ENCODE measurements around the gene NTRK2.
A peak's percentile ranks its signal among the peaks of the same experiment; 100 is the strongest.

The NTRK2 gene

DNA sequence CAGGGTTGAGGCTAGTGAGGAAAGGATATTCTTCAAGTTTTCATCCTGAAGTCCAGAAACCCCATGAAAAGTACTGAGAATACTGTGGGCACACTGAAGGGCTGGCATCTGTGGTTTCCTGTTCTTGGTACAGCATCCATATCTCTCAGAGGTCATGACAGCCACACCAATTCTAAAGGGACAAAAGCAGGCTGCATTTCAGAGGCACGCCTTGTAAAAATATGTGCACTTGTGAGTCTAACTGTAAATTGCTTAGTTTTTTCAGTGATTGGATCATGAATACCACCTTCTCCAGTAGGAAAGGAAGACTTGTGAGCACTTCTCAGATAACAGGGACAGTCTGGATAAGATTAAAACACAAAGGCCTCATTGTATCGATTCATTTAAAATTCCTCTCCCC is 230.9 kb downstream of the NTRK2 start:
- DNase-seq = no peak

DNA sequence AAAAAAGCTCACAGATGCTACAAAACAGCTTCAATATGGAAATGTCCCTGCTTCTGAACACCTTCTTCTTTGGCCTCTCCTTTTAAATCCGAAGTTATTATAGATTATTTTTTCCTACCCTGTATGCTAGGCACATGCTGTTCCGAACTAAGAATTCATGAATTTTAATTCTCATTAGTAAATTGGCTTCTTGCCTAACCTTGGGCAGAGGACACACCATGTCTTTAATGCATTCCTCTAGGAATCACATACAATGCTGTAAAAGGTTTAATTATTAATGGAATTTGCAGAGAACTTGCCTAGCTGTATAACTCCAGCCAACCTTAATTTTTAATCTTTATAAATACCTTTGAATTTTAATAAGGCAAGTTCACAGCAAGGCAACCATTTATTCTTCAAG is 234.4 kb downstream of the NTRK2 start:
- DNase-seq = no peak

DNA sequence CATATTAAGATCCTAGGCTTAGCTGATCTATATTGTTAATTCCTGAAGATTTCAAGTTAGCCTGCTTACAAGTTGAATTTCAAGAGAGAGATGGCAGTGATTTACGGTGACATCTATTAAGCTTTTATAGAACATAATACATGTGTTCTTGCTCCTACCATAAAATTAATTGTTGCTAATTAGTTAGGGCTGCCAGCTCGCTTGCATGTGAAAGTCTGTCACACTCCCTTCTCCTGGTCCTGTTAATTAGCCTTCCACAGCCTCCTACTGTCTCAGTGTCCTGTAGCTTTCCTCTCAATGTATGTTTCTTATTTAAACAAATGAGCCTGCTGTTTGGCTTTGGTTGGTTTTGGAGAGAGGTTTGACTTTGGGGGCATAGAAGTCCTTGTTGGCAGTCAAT is 247.2 kb downstream of the NTRK2 start:
- no peak for DNase-seq

DNA sequence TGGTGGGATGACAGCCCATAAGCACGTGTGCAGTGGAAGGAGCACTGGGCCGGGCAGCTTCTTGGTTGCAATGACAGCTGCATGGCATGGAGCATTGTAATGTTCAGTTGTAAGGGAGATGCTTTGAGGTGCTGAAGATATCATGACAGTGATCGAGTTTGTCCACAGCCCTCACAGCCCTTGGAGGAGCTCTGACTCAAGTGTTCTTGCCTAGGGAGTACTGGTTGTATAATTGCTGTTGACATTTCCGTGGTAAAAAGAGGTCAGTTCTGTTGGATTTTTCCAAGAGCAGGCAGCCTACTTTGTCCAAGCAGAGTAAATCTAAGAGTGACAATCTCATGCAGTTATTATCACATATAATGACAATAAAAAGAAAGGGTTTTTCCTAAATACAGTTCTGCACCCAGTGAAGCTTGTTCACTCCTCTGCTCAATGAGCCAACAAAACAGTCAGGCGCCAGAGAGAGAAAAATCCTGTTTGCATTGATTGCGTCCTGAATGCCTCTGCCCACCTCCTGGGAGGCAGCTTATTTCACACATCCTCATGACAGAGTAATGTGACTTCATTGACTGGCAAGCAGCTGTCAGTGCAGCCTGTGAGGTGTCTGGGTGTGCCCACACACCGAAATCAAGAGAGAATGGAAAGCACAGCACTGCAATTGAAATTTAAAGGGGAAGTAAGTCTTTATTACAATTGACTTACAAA is 248.0 kb downstream of the NTRK2 start:
- DNase-seq = peak; percentile 69

DNA sequence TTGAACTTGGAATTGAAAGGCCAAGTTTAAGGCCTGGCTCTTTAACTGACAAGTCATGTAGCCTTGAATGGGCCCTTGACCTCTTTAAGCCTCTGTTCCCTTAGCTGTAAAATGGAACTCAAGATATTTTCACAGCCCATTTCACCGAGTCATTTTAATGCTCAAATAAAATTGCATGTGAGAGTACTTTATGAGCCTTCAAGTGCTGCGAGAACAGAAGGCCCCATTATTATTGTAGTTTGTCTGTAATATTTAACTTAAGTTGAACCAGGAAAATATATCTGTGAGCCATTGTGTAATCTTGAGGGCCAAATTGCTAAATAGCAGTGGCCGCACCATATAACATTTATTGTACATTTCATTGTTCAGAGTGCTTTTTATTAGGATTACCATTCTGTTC is 249.9 kb downstream of the NTRK2 start:
- no peak for DNase-seq

DNA sequence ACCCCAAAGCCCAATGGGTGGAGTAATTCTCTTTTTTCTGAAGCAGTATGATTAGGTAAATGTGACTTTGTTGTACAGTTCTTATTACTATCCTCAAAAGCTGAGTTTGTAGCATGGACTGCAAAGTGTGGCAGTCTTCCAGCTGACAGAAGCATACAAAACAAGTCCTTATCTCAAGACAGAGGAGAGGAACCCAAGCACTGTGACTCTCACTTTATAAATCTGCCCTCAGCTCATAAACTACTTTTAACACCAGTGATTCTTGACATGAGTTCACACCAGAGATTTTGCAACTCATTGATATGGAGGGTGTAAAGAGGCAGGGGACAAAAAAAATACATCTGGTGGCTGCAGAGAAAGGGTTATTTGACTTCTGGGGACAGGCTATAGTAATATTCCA is 251.6 kb downstream of the NTRK2 start:
- no peak for DNase-seq

DNA sequence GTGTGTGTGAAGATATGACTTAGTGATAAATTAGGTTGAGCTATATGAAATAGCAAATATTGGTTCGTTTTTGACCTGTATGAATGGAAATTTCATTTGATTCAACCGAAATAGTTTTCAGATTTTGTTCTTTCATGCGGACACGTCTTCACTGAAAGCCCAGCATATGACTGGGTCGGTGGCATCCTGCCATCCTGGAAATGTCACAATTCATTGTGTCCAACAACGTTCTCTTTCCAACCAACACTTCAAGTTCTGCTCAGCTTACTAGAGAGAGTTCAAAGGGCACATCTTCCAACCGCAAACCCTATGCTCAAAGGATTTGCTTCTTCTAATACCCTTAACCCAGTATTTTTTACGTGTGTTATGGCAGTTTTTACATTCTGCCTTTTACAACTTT is 252.5 kb downstream of the NTRK2 start:
- DNase-seq = no peak

DNA sequence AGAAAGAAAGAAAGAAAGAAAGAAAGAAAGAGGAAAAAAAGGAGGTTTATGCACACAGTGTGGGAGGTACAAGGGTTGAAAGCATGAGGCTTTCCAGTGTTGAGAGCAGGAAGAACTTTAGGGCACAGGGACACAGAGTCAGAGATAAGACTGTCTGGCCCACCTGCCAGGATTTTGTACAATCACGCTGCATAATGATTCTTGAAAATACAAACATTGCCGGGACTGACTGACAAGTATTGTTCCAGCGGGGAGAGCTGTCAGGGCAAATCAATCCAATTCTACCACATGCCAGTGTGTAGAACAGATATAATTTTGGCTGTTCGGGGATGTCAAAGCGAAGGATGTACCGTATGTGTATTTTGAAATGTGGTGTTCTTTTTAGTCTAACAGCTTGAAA is 254.7 kb downstream of the NTRK2 start:
- no peak for DNase-seq

DNA sequence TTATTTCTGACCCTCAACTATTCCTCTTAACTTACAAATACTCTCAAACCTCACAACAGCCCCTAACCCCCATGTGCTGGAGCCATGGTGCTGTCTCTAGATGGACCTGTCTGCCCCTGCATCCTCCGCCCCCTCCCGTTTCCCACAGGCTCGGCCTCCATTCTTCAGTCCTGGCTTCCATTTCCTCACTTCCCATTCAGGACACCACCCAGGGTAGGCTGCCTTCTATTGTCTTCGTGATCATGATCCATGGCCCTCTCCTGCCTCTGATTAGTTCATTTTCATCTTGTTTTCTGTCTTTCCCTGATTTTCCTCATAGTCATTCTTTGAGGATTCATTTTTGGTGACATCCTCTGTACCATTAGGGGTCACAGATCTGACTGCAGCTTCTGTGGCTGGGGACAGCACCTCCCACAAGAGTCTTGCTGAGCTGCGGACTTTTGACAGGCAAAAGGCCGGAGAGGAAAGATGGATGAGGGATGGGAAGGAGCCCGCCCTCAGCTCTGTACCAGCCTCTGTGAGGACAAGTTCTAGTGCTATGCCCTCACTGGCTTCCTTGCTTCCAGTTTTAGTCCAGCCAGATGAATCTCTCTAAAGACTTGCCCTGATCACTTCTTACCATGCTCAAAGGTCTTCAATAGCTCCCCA is 255.8 kb downstream of the NTRK2 start:
- no peak for DNase-seq

DNA sequence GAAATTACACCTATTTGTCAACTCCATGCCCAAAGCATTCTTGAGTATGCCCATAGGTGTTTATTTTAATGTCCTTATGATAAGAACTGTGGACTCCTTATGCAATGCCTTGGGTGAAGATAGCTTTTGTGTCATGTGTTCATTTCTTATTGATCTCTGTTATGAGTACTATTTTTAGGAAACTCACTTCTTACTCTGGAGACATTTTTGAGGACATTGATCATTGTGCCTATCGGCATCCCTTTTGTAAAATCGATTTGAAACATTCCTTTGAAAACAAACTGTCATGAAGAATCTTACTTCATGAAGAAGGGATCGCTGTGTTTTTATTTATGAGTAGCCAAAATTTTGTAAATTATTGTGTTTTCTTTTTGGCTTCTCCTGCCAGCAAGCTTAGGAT is 257.3 kb downstream of the NTRK2 start:
- DNase-seq = no peak

DNA sequence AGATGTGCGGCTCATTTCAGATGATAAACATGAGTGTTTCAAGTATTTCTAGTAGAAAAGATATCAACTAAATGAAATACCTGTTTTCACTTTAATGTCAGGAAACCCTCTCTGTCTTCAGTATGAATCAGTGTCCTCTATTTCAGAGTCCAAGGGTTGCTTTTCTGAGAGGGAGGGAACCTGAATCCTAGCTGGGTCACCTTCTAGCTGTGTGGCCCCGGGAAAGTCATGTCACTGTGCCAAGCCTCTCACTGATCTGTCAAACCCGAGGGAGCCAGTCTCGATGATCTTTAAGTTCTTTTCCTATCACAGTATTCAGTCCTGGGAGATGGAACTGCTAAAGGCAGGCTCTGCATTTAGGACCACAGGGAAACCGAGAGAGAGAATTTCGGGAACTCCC is 258.9 kb downstream of the NTRK2 start:
- DNase-seq = no peak

DNA sequence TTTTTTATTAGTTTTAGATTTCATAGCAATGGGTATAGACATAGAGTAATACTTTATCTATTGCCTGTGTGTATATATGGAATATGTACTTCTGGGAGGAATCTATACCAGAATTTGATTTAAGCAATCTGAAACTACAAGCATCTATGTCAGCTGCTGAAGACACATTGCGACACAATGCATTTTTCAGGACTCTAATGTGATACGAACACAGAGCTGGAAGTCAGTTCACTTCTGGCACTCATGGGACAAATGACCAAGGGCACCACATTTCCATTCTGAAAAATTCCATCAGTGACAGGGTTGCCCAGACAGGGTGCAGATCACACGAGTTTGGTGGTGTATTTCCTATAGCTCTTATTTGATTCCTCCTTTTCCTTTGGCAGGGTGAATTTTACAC is 259.5 kb downstream of the NTRK2 start:
- no peak for DNase-seq

DNA sequence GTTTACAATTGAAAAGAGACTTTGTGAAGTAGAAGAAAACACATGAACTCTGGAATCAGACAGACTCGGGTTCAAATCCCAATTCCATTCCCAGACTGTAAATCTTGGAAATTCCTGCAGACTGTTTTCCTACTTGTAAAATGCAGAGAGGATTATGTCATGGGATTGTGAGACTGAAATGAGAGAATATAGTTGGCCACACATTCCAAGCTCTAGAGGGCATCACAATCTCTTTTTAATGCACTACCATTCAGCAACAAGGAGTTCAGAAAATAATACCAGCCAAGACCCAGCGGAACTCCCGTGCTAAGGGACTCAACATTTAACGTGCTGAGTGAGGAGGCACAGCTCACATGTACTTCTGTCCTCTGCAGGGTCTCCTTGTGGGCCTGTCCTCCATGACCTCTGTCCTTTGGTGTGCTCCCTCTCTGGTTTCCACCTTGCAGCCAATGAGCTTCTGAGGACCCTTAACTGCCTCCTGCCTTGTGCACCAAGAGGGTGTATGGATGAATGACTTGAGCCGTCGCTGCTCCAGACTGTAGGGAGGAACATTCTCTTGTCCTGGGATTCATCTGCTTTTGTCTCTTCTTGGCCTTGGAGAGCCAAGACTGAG is 263.5 kb downstream of the NTRK2 start:
- no peak for DNase-seq

DNA sequence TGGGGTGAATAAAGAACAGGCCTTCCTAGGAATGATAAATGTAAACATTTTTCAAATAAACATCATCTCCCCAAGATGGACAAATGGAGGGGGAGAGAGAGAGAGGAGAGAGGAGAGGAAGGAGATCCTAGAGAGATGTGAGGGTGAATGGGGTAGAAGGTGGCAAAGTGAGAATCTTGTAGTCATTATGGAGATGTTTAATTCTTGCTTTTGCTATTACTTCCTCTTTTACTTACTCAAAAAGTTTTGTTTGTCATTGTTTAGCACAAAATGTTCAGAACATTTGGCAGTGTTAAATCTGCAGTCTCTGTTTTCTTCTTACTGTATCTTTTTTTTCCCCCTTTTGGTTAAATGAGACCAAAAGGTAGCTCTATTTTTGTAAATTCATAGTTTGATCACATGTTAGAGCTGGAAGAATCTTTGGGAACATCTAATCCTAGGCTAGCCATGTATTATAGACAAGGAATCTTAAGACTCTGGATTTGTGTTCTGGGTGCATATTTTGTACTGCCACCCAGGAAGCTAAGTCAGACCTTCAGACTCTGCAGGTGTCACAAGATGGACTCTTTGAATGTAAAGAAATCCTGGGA is 266.1 kb downstream of the NTRK2 start:
- no peak for DNase-seq

DNA sequence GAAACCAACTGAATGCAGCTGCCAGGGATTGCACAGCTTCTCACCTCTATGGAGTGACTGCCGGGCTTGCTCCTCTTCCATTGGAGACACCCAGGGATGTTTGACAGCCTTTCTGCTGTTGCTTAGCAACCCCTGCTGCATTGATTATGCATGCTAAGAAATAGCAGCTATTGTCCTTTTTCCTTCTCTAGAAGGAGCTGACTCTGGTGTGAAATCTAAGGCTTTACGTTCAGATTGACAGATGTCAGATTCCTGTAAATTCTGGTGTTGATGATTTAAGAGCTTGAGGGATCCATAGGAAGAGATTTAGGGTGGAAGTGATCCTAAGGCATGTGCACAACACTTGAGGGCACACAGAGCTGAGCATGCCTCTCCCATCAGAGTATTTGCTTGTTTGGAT is 267.7 kb downstream of the NTRK2 start:
- DNase-seq = no peak

DNA sequence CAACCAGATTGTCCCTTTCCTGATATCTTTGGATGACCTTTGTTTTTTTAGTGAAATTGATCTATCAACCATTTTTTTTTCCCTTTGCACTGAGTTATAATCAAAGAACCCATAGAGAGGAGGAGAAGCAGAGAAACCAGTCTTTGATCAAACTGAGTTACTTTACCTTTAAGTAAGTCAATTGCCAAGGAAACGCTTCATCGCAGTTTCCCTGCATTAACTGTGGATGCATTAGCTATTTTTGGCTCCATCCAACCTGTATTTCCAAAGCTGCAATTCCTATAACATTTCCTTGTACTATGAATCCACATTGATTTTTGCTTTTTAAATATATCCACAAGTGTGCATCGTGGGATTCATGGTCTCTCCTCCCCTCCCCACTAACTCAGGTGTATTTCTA is 268.1 kb downstream of the NTRK2 start:
- DNase-seq = no peak

DNA sequence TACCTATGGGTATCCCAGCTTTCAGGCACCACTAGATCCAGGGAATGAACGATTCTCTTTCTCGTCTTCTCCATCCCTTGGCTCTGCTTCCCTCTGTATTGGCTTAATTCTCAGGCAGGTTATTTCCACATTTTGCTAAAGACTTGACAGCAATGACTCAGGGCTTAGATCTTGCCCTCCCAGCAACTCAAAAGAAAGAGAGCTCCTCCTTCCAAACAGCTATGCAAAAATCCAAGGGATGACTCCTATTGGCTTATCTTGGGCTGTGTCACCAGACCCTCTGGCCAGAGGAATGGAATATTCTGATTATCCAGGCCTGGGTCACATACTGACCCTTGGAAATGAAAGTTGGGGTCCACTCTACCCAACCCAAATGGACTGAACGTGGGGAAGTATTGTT is 270.2 kb downstream of the NTRK2 start:
- no peak for DNase-seq

DNA sequence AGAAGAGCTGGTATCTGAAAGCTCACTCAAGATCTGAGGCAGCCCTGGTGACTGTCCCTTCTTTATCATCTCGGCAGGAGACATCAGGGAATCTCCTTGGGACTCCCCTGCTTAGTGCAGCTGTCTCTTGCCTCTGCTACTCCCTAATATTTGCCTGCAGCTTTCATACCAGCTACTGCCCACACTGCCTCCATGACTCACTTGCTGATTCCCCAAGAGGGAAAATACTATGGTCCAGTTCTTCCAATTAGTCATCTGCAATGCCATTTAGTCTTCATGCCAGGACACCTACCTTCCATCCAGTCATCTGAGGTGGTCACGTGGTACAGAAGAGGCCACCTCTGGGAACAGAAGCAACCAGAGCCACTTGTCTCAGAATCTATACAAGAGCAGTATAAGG is 270.8 kb downstream of the NTRK2 start:
- DNase-seq = no peak

DNA sequence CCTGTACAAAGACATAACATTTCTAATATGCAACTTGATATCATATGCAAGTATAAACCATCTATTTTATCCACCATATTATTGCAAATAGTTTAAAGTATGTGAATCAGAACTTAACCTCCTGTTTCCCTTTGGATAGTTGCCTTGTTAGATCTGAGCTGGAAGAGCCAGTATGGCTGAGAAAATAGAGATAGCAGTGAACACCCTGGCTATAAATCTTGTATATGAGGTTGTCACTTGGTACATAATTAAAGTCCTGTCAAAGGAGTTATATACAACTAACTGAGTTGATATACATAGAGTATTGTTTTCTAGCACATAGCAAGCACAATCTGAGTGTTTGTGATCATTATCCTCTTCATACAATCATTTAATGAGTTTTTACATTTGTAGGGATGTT is 272.3 kb downstream of the NTRK2 start:
- peak; percentile 47 for DNase-seq

DNA sequence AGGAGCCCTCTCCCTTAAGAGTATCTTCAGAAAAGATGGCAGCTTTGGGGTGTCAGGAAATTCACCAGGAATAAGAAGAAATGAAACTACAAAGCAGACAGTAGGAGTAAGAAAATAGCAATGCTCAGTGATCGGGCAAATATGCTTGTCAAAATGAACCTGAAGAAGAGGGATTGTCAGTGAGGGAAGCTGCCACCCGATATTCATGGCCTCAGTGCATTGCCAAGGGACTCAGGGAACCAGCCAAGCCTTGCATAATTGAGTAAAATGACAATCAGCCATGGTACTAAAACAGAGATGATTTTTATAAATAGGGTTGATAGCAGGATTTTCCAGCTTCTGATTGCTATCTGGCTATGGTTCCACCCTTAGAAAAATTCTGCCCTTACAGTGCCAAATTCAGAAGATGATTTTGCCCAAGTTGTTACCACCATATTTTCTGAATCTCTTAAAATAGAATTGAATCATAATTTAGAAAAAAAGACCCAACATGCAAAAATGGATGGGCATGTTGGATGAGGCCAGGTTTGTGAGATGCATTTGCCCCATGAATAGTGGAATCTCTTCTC is 274.0 kb downstream of the NTRK2 start:
- no peak for DNase-seq

DNA sequence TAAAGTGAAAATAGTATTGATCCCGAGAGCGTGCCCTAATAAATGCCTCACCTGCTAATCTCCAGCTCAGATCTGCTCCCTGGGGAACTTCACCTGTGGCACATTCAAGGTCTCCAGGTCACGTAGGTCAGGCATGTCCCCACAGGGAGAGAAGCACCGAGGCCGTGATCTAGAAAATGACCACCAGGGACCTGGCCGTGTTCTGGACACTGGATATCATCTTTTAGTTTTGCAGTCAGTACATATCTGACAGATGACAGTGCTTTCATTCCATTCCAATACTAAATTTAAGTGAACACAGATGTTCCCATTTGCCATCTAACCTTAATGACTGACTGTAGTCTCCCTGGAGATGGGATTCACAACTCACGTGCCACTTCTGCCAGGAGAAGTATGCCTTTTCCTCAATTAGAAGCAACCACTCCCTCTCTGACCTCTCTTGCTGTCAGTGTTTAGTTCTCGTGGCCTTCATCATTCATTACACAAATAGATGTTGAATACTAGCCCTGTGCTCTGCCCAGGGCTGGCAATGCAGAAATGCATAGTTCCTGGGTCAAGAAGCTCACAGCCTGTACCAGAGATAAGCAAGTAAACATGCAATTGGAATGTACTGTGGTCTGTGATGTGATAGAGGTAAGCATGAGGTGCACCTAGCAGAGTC is 276.5 kb downstream of the NTRK2 start:
- no peak for DNase-seq

DNA sequence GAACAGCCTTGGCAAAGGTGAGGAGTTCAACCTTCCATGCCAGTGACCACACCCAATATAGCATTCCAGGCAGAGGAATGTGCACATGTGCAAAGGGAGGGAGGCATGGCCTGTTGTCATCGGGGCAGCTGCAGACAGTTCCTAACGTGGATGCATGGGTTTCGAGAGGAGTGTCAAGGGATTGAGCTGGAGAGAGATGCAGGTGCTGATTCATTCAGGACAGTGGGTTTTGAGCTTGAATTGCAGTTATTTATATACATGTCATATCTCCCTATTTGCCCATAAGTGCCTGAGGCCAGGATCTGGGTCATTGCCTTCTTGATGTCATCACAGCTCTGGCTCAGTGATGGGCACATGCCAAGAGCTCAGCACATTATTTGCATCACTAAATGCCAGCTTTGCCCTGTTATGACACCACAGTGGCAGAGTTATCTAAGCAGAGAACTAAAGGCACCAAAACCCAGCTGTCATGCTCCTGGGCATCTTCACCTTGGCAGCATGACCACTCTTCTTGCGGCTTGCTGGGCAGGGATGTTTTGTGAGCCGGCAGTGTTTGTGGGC is 278.0 kb downstream of the NTRK2 start:
- DNase-seq = no peak

DNA sequence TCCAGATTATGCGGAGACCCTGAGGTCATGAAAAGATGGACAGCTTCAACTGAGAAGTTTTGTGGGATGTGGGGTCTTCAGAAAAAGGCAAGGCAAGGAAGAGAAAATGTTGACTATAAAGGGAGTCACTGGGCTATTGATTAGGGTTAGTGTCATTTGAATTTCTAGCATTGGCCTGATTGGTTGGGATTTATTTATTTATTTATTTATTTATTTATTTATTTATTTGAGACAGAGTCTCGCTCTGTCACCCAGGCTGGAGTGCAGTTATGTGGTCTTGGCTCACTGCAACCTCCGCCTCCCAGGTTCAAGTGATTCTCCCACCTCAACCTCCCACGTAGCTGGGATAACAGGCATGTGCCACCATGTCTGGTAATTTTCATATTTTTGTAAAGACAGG is 279.7 kb downstream of the NTRK2 start:
- DNase-seq = no peak
